ENCODE measurements around the gene NLRX1. TPM values are rescaled to one million over a fixed set of nuclear protein-coding genes. Genes with fewer than 3 reads are reported as not detected.

The NLRX1 gene
- total RNA-seq, 1 experiment from 2014 or later: 0.24 TPM

Other genes with a start within 250 kb of the NLRX1 start
- gene BCL9L, start 242.8 kb upstream of the NLRX1 start, total RNA-seq (2014; rRNA removed; shearing (Covaris generic)): 2.2 and 4.3 TPM in 2 replicates
- not detected in 2 replicates for gene UPK2, start 212.4 kb upstream of the NLRX1 start, total RNA-seq (2014; rRNA removed; shearing (Covaris generic))
- not detected in 2 replicates for gene FOXR1, start 197.0 kb upstream of the NLRX1 start, total RNA-seq (2014; rRNA removed; shearing (Covaris generic))
- 12.7 and 17.5 TPM in 2 replicates for gene CENATAC, start 170.6 kb upstream of the NLRX1 start, total RNA-seq (2014; rRNA removed; shearing (Covaris generic))
- gene RPS25, start 150.4 kb upstream of the NLRX1 start, total RNA-seq (2014; rRNA removed; shearing (Covaris generic)): 797 and 901 TPM in 2 replicates
- 33.1 and 34.8 TPM in 2 replicates for gene TRAPPC4, start 150.0 kb upstream of the NLRX1 start, total RNA-seq (2014; rRNA removed; shearing (Covaris generic))
- gene SLC37A4, start 137.8 kb upstream of the NLRX1 start, total RNA-seq (2014; rRNA removed; shearing (Covaris generic)): 8.7 and 9.8 TPM in 2 replicates
- gene HYOU1, start 111.5 kb upstream of the NLRX1 start, total RNA-seq (2014; rRNA removed; shearing (Covaris generic)): 68.1 and 79.3 TPM in 2 replicates
- 11.6 and 11.9 TPM in 2 replicates for gene VPS11, start 100.9 kb upstream of the NLRX1 start, total RNA-seq (2014; rRNA removed; shearing (Covaris generic))
- 10.1 and 14.3 TPM in 2 replicates for gene HMBS, start 83.8 kb upstream of the NLRX1 start, total RNA-seq (2014; rRNA removed; shearing (Covaris generic))
- gene DPAGT1, start 66.9 kb upstream of the NLRX1 start, total RNA-seq (2014; rRNA removed; shearing (Covaris generic)): 23.7 and 24.0 TPM in 2 replicates
- 4.1 and 4.8 TPM in 2 replicates for gene C2CD2L, start 61.4 kb upstream of the NLRX1 start, total RNA-seq (2014; rRNA removed; shearing (Covaris generic))
- gene HINFP, start 47.1 kb upstream of the NLRX1 start, total RNA-seq (2014; rRNA removed; shearing (Covaris generic)): 14.4 and 15.2 TPM in 2 replicates
- gene ABCG4, start 19.7 kb upstream of the NLRX1 start, total RNA-seq (2014; rRNA removed; shearing (Covaris generic)): 0.08 TPM in 1 of 2 replicates, not detected in the other
- gene NHERF4, start 16.8 kb downstream of the NLRX1 start, total RNA-seq (2014; rRNA removed; shearing (Covaris generic)): not detected in 2 replicates
- 11.8 and 12.9 TPM in 2 replicates for gene CBL, start 37.6 kb downstream of the NLRX1 start, total RNA-seq (2014; rRNA removed; shearing (Covaris generic))
- 30.2 and 31.7 TPM in 2 replicates for gene MCAM, start 148.4 kb downstream of the NLRX1 start, total RNA-seq (2014; rRNA removed; shearing (Covaris generic))
- gene RNF26, start 165.8 kb downstream of the NLRX1 start, total RNA-seq (2014; rRNA removed; shearing (Covaris generic)): 8.3 and 10.4 TPM in 2 replicates
- gene C1QTNF5, start 172.2 kb downstream of the NLRX1 start, total RNA-seq (2014; rRNA removed; shearing (Covaris generic)): 0.85 and 2.0 TPM in 2 replicates
- not detected in 2 replicates for gene MFRP, start 178.0 kb downstream of the NLRX1 start, total RNA-seq (2014; rRNA removed; shearing (Covaris generic))
- 2.1 and 2.4 TPM in 2 replicates for gene USP2, start 213.0 kb downstream of the NLRX1 start, total RNA-seq (2014; rRNA removed; shearing (Covaris generic))

Measured in SJCRH30 (cell line).